Glomerular visceral epithelial cell (primary cell): Measurements from ENCODE around the gene HBM.
"Not testable (repeated sequence)": the region's sequence is repeated elsewhere in the genome, so short reads cannot be mapped to it uniquely, and the experiment has no call there.

ENCODE experiments used
- DNase-seq: peaks from one replicate; pipeline ENCODE4 v3.0.0-alpha.2; 2016; ENCODE audit errors: extremely low spot score

HBM gene

GRCh38 chr16:165539-166374, at the start of gene HBM:
Gene HBM (plus strand): TSS chr16:165978. CDS start chr16:165998, 20 bp downstream.
- no peak for DNase-seq

GRCh38 chr16:116015-116414, 49.8 kb upstream of the HBM start:
- DNase-seq, result no peak

- DNase-seq, result peak; percentile 62
Observed at GRCh38 chr16:117379-118365, 48.1 kb upstream of the HBM start.

DNA sequence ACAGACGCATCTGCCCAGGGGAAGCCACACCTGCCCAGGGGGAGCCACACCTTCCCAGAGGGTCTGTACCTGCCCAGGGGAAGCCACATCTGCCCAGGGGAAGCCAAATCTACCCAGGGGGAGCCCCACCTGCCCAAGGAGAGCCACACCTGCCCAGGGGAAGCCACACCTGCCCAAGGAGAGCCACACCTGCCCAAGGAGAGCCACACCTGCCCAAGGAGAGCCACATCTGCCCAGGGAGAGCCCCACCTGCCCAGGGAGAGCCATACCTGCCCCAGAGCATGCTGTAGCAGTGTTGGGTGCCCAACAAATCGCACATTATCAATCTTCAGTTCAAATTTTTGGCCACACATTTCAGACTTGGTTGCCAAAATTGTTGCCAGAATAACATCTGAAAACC, 46.9 kb upstream of the HBM start:
- DNase-seq, result no peak

GRCh38 chr16:119295-119694, 46.5 kb upstream of the HBM start:
- no peak for DNase-seq

GRCh38 chr16:119835-120491, 45.8 kb upstream of the HBM start:
- no peak for DNase-seq

DNA sequence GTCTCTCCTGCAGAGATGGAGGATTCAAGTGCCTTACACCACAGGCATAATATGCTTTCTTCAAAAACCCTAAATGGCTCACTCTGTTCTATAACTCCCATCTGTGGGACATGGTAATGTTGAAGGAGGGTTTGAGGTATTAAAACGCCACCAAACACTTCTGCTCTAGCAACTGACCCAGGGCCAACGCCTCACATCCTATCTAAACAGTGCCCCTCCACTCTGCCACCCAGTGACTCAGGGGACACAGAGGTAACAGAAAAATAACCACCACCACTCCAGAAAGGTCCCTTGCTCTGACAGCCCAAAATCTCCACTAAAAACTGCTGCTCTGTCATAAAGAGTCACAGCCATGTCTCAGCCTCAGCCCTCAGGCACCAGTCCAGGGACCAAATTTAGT, 45.0 kb upstream of the HBM start:
- DNase-seq, result no peak

DNA sequence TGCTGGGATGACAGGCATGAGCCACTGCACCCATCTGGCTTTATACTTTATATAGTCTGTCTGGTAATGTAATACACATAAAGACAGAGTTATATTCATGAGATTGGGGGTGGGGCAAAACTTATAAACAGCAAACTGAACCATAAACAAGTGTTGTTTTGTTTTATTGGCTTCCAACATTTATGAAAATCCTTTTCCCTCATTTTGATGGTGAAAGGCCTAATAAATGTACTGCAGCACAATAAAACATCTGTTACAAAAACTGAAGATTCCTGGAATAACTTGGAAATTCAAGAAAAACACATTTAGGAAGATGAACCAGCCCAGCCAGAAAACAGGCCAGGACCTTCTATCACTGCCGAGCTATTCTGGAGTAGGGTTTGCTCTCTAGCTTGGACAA, 43.4 kb upstream of the HBM start:
- DNase-seq, result no peak

- DNase-seq, result not testable (repeated sequence)
Observed at GRCh38 chr16:123558-124350, 42.0 kb upstream of the HBM start.

- no peak for DNase-seq
Observed at GRCh38 chr16:125011-125410, 40.8 kb upstream of the HBM start.

DNA sequence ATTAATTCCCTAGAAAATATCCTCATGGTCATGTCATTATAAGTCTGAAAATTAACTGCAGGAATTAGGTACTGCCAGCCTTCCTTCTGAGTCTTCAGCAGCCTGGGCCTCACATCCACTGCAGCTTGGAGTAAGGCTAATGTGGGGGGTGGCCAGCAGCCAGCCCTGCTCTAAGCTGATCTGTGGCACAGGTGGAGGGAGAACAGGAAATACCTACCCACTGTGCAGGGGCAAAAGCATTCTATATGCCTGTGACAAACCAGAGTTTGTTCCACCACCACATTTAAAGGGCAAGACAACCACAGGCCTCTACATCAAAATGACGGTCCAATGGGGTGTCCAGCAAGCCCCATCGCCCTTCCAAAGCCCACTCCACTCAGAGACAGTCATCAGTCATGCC, 36.7 kb upstream of the HBM start:
- no peak for DNase-seq

GRCh38 chr16:130533-131173, 35.1 kb upstream of the HBM start:
- DNase-seq, result no peak

- DNase-seq, result no peak
Observed at GRCh38 chr16:132120-132519, 33.7 kb upstream of the HBM start.

GRCh38 chr16:133716-134115, 32.1 kb upstream of the HBM start:
- DNase-seq, result no peak

- DNase-seq, result no peak
Observed at GRCh38 chr16:138049-138417, 27.7 kb upstream of the HBM start.

GRCh38 chr16:140175-140857, 25.5 kb upstream of the HBM start:
- DNase-seq, result no peak

GRCh38 chr16:142405-142967, 23.3 kb upstream of the HBM start:
- DNase-seq, result no peak

DNA sequence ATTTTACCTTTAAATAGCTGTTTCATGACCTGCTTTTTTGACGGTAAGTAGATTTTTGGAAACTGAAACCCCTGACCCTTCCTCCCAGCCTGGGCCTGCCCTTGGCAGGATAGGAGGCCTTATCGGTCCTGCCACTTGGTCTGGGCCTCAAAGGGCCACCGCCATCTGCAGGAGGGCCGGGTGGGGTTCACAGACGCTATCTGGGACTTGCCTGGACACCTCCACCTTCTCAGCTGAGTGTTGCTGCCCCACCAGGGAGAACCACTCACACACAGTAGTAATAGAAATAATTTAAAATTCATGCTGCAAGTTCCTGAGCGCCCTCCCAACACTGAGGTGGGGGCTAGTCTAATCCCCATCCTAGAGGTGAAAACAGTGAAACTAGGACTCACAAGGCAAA, 22.7 kb upstream of the HBM start:
- DNase-seq, result no peak

DNA sequence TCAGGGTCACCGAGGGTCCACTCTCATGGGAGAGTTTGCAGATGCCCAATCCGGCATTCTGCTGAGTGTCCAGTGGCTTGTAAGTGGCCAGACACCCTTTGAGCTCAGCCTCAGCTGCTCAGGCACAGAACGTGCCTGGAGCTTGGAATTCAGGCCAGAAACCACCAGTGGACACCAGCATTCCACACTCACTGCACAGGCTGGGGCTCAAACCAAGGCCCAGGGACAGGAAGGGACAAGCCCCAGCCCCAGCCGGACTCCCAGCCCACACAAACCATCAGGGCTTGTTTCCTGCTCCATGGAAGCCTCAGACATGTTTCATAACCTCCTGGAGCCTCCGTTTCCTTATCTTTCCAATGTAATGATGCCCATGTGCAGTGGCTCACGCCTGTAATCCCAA, 22.3 kb upstream of the HBM start:
- DNase-seq, result peak; percentile 33

GRCh38 chr16:144797-145252, 21.0 kb upstream of the HBM start:
- no peak for DNase-seq
